Caco-2 (cell line): ENCODE data around the gene IL1RL2. TPM values are rescaled to one million over a fixed set of nuclear protein-coding genes. Genes with fewer than 3 reads are reported as not detected.

Experiments used
- BruUV-seq: library from RNA; stranded (reverse); fragments of 400-500 nt; replicated peaks from 2 replicates; lab custom pipeline; 2021; lab: Mats Ljungman, UMichigan
- CTCF ChIA-PET: fragments of 300-600 bp; sonication (Branson Sonifier 250); formaldehyde crosslinking; loops from one replicate; lab custom pipeline; 2022; ENCODE audit warnings: antibody characterized with exemption; lab: Charles Lee
- POLR2A ChIA-PET: fragments of 300-600 bp; sonication (Branson Sonifier 250); formaldehyde crosslinking; loops from one replicate; lab custom pipeline; 2022; ENCODE audit warnings: antibody characterized with exemption; lab: Charles Lee
- DNase-seq, 2 experiments: peaks; one replicate each; pipeline versions ENCODE4 v3.0.0 to v3.0.0-alpha.2; 2020 to 2022
- H3K27me3 ChIP-seq: replicated peaks from 2 replicates; pipeline ENCODE4 v1.6.0; 2011; ENCODE audit warnings: low read length; ENCODE audit not compliant: control insufficient read depth, insufficient read depth
- H3K36me3 ChIP-seq: 2 replicates; pipeline ENCODE4 v1.5.1; 2011; ENCODE audit warnings: low read length; ENCODE audit not compliant: control insufficient read depth, insufficient read depth
- H3K4me1 ChIP-seq: fragments of 250-450 bp; sonication (Bioruptor Pico); 2 replicates; pipeline ENCODE4 v1.5.1; 2020; ENCODE audit warnings: mild to moderate bottlenecking
- H3K4me3 ChIP-seq: 2 replicates; pipeline ENCODE4 v1.5.1; 2011; ENCODE audit warnings: low read depth, mild to moderate bottlenecking, control low read depth, low read length
- H3K9me3 ChIP-seq: fragments of 250-450 bp; sonication (Bioruptor Pico); 2 replicates; pipeline ENCODE4 v1.5.1; 2020; ENCODE audit warnings: mild to moderate bottlenecking, moderate library complexity
- H3K27ac Mint-ChIP-seq: one replicate; pipeline ENCODE4 v1.8.0; 2022; ENCODE audit warnings: mixed read lengths; ENCODE audit not compliant: unreplicated experiment
- H3K27me3 Mint-ChIP-seq: one replicate; pipeline ENCODE4 v1.8.0; 2022; ENCODE audit warnings: mixed read lengths; ENCODE audit not compliant: insufficient read depth, unreplicated experiment
- H3K36me3 Mint-ChIP-seq: one replicate; pipeline ENCODE4 v1.8.0; 2022; ENCODE audit warnings: mild to moderate bottlenecking, mixed read lengths; ENCODE audit not compliant: insufficient read depth, unreplicated experiment
- H3K4me1 Mint-ChIP-seq: one replicate; pipeline ENCODE4 v1.8.0; 2022; ENCODE audit warnings: low read depth, mixed read lengths; ENCODE audit not compliant: unreplicated experiment
- H3K4me3 Mint-ChIP-seq: one replicate; pipeline ENCODE4 v1.8.0; 2022; ENCODE audit warnings: mild to moderate bottlenecking, moderate library complexity, mixed read lengths; ENCODE audit not compliant: unreplicated experiment
- H3K9me3 Mint-ChIP-seq: one replicate; pipeline ENCODE4 v1.8.0; 2022; ENCODE audit warnings: mixed read lengths; ENCODE audit not compliant: unreplicated experiment
- intact Hi-C: fragments of 100-400 bp; cut with micrococcal nuclease; formaldehyde crosslinking; loops from one replicate; pipeline ENCODE4 v1.10.0; 2022; ENCODE audit not compliant: unreplicated experiment
- total RNA-seq: library from RNA; stranded (reverse); gene quantifications from 2 replicates; pipeline ENCODE4 v1.2.3, GENCODE V29; 2022
- TF ChIP-seq, protein P1 (sequence below), 2 experiments: fragments of 200-600 bp in 1 of 2; IDR thresholded peaks; 1 replicate in 1 of 2; 2 replicates in 1 of 2; pipeline versions ENCODE4 v1.5.1 to v1.8.0; 2011 to 2022; ENCODE audit warnings: antibody characterized with exemption in 1 of 2, control low read depth in 1 of 2, inconsistent platforms in 1 of 2, low read depth in 1 of 2, low read length in 1 of 2, mild to moderate bottlenecking in 1 of 2, moderate library complexity in 1 of 2; ENCODE audit not compliant: insufficient read depth in 1 of 2, severe bottlenecking in 1 of 2, unreplicated experiment in 1 of 2

IL1RL2 gene
- total RNA-seq, 1 experiment from 2014 or later: not detected

DNA sequence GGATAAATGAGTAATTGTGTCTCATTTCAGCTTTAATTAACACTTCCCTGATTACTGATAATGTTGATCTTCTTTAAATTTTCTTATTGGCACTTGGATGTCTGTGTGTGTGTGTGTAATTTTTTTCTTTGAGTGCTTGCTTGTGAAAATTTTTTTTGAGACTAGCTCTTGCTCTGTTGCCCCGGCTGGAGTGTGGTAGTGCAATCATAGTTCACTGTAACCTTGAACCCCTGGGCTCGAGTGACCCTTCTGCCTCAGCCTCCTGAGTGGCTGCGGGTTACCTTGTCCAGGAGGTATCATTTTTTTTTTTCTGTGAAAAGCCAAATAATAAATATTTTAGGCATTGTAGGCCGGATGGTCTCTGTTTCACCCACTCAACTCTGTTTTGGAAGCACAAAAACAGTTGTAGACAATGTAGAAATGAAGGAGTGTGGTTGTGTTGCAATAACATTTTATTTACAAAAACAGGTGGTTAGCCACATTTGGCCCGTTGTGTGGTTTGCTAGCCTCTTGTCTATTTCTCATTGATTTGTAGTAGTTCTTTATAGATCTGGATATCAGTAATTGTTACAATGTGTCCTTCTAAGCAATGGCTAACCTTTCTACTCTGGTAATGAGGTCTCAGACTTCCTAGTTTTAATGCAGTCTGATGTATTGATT is 7.9 kb downstream of the IL1RL2 start:
- H3K27ac Mint-ChIP-seq: no peak overlapping the region
- H3K4me3 Mint-ChIP-seq: no peak overlapping the region
- DNase-seq: no peak
- Histone ChIP-seq H3K36me3 (no peaks in the 10 kb centered on the region), H3K27me3 (no peaks in the 10 kb centered on the region), H3K9me3 (no peaks in the 10 kb centered on the region), H3K4me1 (peaks cover 14% of the 10 kb centered on the region), H3K4me3 (no peak overlapping the region)
- H3K36me3 Mint-ChIP-seq: no peaks in the 10 kb centered on the region
- no peaks in the 10 kb centered on the region for H3K27me3 Mint-ChIP-seq
- no peaks in the 10 kb centered on the region for H3K9me3 Mint-ChIP-seq
- intact Hi-C loops: no loop called here
- BruUV-seq: no TSS peak
- ChIA-PET POLR2A (no interaction called here), CTCF (no interaction called here)
- TF ChIP-seq, protein P1, sequence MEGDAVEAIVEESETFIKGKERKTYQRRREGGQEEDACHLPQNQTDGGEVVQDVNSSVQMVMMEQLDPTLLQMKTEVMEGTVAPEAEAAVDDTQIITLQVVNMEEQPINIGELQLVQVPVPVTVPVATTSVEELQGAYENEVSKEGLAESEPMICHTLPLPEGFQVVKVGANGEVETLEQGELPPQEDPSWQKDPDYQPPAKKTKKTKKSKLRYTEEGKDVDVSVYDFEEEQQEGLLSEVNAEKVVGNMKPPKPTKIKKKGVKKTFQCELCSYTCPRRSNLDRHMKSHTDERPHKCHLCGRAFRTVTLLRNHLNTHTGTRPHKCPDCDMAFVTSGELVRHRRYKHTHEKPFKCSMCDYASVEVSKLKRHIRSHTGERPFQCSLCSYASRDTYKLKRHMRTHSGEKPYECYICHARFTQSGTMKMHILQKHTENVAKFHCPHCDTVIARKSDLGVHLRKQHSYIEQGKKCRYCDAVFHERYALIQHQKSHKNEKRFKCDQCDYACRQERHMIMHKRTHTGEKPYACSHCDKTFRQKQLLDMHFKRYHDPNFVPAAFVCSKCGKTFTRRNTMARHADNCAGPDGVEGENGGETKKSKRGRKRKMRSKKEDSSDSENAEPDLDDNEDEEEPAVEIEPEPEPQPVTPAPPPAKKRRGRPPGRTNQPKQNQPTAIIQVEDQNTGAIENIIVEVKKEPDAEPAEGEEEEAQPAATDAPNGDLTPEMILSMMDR (IDR thresholded peaks at IDR 0.05; ENCODE audit: insufficient read depth in 1 of 2, low read depth in 1 of 2, low read length in 1 of 2, severe bottlenecking in 1 of 2, unreplicated experiment in 1 of 2): no peak
- H3K4me1 Mint-ChIP-seq: peaks cover 8% of the 10 kb centered on the region

DNA sequence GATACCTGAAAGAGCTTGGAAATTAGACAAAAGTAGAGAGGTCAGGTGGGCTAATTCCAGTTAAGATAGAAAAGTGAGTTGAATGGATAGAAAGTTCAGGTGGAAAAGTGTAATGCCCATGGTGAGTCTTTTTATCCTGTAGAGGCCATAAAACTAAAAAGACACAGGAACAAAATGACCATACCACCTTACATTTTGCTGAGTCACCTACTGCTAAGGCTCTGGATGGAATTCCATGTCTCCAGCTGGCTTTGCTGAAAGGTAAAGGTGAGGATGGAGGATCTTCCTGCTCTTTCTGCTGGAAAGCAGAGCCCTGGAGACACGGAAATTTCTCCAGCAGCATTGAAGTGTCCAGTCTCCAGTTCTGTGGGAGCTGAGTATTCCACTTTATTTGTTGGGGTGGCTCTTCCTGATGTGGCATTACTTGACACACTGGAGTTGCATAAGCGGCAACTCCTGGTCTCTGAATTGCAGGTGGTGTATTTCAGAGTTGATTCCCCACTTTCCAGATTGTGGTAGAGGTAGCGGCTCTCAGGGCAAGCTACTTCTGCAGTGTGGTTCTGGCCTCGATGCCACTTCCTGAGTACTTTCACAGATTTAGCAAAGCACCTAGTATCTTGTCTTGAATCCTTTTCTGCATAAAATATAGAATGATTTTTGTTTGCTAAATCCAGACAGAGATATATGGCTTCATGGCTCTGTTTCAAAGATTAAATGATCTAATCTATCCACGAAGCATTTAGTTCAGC is 10.7 kb downstream of the IL1RL2 start:
- no TSS peak for BruUV-seq
- TF ChIP-seq, protein P1 (IDR thresholded peaks at IDR 0.05; ENCODE audit: insufficient read depth in 1 of 2, low read depth in 1 of 2, low read length in 1 of 2, severe bottlenecking in 1 of 2, unreplicated experiment in 1 of 2): no peak
- peak overlapping the region; percentile 1 for H3K27ac Mint-ChIP-seq
- Histone ChIP-seq H3K4me1 (no peaks in the 10 kb centered on the region), H3K4me3 (no peak overlapping the region), H3K36me3 (no peaks in the 10 kb centered on the region), H3K9me3 (no peaks in the 10 kb centered on the region), H3K27me3 (no peaks in the 10 kb centered on the region)
- H3K4me3 Mint-ChIP-seq: no peak overlapping the region
- intact Hi-C loops: no loop called here
- no peak for DNase-seq
- H3K27me3 Mint-ChIP-seq: no peaks in the 10 kb centered on the region
- ChIA-PET CTCF (interaction anchor here (0.6 kb wide), 1 partner anchor 1108 kb away, joined by 3 read pairs; no protein-coding TSS in a partner anchor), POLR2A (no interaction called here)
- H3K36me3 Mint-ChIP-seq: no peaks in the 10 kb centered on the region
- H3K4me1 Mint-ChIP-seq: no peaks in the 10 kb centered on the region
- H3K9me3 Mint-ChIP-seq: no peaks in the 10 kb centered on the region

DNA sequence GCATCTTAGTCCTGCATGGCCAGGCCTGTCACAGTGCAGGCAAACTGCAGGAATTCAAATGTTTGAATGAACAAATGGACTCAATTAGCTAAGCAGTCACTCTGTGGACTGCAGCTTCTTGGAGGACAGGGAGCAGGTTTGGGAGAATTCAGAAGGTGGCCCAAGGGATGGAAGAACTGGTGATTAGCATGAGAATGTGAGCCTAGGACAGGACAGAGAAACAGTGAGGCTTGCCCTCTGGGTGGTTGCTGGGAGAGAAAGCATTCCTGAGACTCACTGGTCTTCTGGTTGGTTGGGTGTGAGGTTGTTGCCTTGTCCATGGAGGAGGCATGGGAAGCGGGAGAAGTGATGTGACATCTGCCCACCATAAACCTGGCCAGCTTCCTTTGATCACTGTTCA is 13.7 kb downstream of the IL1RL2 start:
- Mint-ChIP-seq H3K4me3 (no peak overlapping the region), H3K4me1 (no peaks in the 10 kb centered on the region), H3K36me3 (no peaks in the 10 kb centered on the region), H3K9me3 (peaks cover 27% of the 10 kb centered on the region), H3K27me3 (no peaks in the 10 kb centered on the region), H3K27ac (no peak overlapping the region)
- Histone ChIP-seq H3K27me3 (no peaks in the 10 kb centered on the region), H3K9me3 (no peaks in the 10 kb centered on the region), H3K4me3 (no peak overlapping the region), H3K4me1 (no peaks in the 10 kb centered on the region), H3K36me3 (no peaks in the 10 kb centered on the region)
- ChIA-PET CTCF (no interaction called here), POLR2A (no interaction called here)
- intact Hi-C loops: no loop called here
- TF ChIP-seq, protein P1 (IDR thresholded peaks at IDR 0.05; ENCODE audit: insufficient read depth in 1 of 2, low read depth in 1 of 2, low read length in 1 of 2, severe bottlenecking in 1 of 2, unreplicated experiment in 1 of 2): no peak
- DNase-seq: no peak
- BruUV-seq: no TSS peak
